Activated naive CD4-positive, alpha-beta T cell treated with anti-CD3 and anti-CD28 coated beads, Interleukin-2, amount 50 U/mL, for 16 hours (primary cell): ENCODE measurements around the gene BUD31.
"Not testable (repeated sequence)": the region's sequence is repeated elsewhere in the genome, so short reads cannot be mapped to it uniquely, and the experiment has no call there.

Experiments used
- DNase-seq: peaks from one replicate; pipeline ENCODE4 v3.0.0-alpha.2; 2020

Gene BUD31

DNA sequence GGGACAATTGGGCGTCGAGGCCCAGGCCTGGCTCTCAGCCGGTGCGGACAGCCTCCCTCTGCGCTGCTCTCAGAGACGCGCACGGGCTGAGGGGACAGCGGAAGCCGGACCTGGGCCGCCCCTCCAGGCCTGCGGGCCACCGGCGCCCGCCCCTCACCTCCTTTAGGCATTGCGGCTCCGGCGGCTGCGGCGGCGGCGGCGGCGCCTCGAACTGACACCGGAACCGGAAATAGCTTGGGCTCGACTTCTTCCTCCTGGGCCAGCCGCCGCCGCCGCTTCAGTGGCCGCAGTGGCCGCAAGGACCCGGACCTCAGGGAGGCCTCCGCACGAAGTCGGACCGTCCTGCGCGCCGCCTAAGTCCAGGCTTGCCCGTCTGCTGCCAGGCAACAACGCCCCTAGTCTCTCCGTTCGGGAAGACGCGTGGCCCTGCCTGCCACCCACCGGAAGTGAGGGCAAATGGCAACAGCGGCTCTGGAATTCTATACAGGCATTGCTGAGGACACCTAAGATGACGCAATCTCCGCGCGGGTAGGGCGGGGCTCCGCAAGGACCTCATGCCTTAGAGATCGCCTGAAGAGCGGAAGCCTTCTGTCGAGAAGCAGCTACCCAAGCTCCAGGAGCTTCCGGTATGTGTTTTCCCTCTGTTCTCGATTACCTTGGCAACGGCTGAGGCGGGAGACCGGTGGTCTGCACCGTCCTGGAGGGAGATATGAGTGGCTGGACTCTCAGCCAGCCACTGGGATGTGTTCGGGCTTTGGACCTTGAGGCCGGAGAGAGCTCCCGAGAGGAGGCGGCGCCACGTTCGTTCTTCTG lies at the start of gene BUD31, which contains the start of gene PDAP1:
BUD31 (plus strand) TSS at position 591 of the 813 bp plus-strand sequence. CDS start 2,124 bp downstream, outside the sequence.
PDAP1 (minus strand) TSS at position 219 of the 813 bp plus-strand sequence; CDS start at position 170, 49 bp downstream.
- DNase-seq, result peak; percentile 87

DNA sequence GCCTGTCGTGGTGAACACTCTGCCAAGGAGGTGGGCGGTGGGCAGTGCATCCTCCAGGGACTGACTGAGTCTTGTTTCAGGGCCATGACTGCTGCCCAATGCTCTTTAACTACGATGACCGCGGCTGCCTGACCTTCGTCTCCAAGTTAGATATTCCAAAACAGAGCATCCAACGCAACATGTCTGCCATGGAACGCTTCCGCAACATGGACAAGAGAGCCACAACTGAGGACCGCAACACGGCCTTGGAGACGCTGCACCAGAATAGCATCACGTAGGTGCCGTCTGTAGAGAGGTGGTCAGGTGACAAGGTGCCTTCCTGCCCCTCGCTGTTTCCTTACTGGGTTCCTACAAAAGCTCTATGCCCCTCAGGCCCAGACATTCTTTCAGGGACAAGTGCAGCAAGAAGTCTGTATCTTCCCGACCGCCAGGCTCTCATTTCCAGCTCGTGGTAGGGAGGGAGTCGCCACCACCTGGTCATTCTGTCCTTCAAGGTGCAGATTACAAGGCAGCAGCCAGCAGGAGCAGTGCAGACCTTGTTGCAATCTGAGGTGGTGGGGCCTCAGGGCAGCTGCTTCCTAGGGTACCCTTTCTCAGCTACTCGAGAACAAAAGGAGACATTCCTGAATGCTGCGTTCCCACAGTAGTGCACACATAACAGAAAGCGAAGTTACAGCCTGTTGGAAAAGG lies 49.2 kb upstream of the BUD31 start:
- DNase-seq, result no peak

DNA sequence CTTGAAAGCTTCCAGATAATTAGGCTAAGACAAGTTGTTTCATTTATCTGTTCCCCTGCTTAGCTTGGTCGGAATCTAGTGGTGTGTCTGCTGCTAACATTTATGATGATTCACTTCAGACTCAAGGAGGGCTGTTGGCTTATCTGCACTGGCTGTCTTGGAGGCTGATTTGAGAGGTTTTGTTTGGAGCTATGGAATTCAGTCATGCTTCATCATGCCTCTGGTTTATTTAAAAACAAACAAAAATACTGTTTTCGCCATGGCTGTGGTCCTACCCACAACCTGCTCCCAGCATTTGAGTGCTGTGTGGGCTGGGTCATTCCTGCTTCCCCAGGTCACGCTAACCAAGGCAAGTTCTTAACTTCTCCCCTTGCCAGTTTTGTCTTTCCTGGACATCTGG lies 46.0 kb upstream of the BUD31 start:
- no peak for DNase-seq

DNA sequence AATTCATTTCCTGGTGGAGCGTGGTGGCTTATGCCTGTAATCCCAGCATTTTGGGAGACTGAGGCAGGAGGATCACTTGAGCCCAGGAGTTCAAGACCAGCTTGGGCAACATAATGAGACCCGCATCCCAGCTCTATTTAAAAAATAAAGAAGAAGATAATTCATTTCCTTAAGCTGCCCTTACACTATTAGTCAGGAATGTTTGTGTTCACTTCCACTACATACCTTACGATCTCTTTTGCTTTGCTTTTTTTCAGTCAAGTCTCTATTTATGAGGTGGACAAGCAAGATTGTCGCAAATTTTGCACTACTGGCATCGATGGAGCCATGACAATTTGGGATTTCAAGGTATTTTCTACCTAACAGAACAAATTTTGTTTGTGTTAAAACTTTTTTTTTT lies 45.5 kb upstream of the BUD31 start:
- DNase-seq, result no peak

DNA sequence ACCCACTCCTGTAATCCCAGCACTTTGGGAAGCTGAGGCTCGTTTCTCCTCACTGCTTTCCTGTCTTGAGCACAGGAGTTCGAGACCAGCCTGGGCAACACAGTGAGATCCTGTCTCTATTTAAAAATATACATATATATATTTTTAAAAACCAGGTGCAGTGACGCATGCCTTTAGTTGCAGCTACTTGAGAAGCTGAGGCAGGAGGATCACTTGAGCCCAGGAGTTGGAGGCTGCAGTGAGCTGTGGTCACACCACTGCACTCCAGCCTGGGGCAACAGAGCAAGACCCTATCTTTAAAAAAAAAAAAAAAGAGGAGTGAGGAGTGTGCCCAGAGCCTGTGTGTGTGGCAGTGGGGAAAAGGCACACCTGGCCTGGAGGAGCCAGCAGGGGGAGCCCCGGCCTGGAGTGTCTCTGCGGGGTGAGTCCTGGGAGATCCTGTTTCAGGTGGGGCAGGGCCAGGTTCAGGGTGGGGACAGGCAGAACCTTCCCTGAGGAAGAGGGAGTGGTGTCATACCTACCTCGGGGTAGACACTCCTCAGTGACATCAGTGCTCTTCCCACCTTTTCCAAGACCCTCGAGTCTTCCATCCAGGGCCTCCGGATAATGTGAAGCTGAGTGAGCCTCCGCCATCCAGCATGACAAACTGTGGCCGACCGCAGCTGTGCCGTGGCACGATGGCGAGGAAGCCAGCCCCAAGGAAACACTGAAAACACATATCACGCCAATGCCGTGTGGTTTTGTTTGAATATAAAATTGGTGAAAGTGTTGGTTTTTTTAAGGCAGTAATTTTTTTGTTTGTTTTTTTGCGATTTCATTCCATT lies 43.2 kb upstream of the BUD31 start:
- peak; percentile 67 for DNase-seq

DNA sequence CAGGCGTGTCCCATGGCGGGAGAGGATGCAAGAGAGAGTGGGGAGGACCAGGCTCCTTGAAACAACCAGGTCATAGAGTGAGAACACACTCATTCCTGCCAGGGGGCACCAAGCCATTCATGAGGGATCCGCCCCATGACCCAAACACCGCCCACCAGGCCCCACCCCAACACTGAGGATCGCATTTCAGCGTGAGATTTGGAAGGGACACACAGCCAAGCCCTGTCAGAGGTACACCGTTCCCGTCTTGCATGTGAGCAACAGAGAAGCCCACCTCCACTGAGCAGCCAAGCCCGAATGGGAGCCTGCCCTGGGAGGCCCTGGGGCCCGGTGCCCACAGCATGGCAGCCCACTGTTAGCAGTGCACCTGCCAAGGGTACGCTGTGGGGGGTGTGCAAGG lies 42.1 kb upstream of the BUD31 start:
- no peak for DNase-seq

DNA sequence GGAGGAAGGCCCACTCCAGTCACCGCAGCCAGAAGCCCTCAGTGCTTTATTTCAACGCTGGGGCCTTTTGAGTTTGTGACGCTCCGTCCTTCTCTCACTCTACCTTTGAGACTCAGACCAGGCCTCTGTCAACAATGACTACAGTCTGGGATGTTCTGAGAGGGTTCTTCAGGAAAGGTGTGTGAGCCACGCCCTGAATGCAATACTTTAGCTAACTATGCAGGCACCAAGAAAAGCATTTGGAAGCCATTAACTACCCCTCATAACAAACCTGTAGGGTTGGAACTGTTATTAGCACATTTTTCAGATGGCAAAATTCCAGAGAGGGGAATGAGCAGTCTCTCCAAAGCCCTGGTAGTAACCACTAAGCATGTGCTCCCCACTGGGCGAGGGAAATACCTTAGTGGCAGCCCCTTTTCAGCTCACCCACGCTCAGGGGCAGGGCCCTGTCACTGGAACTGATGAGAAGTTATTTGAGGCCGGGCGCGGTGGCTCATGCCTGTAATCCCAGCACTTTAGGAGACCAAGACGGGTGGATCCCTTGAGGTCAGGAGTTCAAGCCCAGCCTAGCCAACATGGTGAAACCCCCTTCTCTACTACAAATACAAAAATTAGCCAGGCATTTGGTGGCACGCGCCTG lies 39.9 kb upstream of the BUD31 start:
- DNase-seq, result no peak

DNA sequence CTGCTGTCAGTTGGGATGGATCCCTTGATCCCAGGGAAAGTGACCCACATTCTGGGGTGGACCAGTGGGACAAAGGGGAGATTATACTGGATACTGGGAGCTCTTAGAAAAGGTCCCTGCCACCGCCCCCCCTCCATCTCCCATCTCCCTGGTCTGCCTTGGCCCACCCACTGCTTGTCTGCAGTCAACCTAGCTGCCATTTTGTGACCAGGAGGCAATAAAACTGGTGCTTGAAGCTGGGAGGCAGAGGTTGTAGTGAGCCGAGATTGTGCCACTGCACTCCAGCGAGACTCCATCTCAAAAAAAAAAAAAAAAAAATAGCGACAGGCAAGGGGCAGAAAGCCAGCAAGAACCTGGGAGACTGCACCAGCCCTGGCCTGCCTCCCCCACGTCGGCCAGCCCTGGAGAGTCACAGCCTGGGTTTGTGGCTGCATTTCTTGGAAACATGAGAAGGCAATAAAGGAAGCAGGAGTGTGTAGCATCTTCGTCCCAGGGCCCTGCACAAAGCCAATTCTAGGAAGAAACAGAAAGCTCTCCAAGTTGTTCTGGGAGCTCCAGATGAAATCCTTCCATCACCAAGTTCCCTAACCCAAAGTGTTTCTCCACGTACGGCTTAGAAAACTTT lies 38.9 kb upstream of the BUD31 start:
- DNase-seq, result no peak

DNA sequence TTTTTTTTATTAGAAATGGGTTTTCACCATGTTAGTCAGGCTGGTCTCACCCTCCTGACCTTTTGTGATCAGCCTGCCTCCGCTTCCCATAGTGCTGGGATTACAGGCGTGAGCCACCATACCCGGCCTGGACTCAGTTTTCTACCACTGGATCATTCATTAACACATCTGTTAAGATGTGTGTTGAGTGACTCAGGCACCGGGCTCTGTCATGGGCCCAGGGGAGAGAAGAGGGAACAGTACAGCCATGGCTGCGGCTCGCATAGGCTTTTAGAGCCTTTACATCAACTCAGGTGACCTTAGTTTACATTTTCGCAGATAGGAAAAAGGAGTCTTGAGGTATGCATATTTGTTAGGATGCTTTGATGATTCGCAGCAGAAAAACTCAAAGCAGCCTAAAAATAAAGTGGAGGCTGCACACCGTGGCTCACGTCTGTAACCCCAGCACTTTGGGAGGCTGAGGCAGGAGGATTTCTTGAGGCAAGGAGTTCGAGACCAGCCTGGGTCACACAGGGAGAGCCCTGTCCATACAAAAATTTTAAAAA lies 37.3 kb upstream of the BUD31 start:
- DNase-seq, result no peak

DNA sequence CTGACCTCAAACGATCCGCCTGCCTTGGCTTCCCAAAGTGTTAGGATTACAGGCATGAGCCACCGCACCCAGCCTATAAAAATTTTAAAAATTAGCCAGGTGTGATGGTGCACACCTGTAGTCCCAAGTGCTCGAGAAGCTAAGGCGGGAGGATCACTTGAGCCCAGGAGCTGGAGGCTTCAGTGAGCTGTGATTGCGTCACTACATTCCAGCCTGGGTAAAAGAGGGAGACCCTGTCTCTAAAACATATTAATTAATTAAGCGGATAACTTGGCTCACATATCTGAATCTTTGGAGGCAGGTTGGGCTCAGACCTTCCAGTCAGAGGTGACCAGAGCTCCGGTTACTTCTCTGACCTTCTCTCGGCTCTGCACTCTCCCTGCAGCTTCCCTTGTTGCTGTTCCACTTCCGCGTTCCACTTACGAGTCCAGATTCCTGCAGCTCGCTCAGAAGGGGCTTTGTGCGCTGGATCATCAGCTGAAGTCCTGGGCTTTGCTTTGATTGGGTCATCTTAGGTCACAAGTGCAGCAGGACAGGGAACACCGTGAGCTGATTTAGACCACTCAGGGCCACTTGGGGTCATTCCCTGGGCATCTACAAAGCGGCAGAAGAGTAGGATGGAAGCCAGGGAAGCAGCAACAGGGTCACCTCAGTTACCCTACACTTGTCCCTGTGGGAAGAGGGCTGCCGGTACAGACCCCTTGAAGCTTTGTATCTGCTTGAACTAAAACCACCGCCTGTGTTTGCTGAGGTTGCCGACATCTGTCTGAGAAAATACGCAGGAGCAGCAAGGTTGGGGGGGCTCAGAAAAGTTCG lies 36.3 kb upstream of the BUD31 start:
- DNase-seq, result no peak

DNA sequence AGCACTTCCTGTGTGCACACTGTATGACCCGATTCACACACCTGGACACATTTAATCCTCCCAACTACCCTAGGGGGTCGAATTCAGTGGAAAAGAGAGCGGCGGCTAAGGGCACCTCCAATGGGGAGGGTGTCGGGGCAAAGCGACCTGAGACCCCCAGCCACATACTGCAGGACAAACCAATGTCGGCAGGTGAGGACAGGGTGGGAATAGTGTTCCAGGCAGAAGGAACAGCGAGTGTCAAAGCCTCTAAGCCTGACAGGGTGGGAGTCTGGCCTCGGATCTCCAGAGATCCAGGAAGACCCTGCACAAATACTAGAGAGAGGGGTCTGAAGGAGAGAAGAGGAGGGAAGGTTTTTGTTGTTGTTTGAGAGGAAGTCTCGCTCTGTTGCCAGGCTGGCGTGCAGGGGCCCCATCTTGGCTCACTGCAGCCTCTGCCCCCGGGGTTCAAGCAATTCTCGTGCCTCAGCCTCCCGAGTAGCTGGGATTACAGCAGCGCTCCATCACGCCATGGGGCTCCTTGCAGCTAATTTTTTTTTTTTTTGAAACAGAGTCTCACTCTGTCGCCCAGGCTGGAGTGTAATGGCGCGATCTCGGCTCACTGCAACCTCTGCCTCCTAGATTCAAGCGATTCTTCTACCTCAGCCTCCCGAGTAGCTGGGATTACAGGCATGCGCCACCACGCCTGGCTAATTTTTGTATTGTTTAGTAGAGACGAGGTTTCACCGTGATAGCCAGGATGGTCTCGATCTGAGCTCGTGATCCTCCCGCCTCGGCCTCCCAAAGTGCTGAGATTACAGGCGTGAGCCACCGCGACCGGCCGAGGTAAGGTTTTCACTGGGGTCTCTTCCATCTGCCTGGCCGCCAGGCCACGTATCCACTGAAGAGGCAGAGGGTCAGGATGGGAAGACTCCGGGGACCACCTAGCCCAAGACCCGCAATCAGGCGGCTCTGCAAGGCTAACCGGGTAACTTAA lies 35.4 kb upstream of the BUD31 start:
- DNase-seq, result no peak

DNA sequence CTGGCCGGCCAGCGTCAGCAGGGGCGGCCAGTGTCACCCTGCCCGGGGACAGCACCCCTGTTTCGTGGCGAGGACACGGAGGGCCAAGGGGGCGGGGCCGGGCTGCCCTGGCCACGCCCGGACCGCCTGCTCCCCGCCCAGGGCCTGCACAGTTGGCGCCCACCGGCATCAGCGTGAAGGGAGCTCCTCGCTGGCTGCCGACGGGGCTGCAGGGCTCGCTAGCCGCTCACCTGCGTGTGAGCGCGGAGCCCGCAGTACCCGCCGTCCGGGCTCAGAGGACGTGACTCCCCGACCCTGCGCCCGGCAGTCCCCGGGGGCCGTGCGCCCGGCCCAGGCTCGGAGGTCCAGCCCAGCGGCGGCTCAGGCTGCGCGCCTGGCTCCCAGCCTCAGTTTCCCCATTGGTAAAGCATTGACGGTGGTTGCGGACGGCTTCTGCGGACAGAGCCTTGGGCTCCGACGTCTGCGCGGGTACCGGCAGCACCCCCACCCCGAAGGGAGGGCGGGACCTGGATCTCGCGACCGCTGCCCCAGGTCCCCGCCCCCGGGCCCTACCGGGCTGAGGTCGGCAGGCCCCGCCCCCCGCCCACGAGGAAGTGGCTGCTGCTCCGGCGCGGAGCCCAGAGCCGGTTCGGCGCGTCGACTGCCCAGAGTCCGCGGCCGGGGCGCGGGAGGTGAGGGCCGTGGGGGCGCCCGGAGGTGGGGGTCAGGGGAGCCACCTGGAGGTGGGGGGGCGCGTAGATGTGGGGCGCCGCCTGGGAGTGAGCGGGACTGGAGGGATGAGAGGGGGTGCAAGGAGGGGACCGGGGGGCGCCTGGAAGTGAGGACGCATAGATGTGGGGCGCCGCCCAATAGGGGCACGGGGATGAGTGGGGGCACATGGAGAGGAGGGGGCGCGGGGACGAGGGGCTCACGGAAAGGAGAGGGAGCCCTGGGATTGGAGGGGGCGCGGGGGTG lies 34.4 kb upstream of the BUD31 start, which contains the start of gene ARPC1B:
ARPC1B (plus strand) TSS at position 620 of the 954 bp plus-strand sequence. CDS start 10,985 bp downstream, outside the sequence.
- peak; percentile 88 for DNase-seq

DNA sequence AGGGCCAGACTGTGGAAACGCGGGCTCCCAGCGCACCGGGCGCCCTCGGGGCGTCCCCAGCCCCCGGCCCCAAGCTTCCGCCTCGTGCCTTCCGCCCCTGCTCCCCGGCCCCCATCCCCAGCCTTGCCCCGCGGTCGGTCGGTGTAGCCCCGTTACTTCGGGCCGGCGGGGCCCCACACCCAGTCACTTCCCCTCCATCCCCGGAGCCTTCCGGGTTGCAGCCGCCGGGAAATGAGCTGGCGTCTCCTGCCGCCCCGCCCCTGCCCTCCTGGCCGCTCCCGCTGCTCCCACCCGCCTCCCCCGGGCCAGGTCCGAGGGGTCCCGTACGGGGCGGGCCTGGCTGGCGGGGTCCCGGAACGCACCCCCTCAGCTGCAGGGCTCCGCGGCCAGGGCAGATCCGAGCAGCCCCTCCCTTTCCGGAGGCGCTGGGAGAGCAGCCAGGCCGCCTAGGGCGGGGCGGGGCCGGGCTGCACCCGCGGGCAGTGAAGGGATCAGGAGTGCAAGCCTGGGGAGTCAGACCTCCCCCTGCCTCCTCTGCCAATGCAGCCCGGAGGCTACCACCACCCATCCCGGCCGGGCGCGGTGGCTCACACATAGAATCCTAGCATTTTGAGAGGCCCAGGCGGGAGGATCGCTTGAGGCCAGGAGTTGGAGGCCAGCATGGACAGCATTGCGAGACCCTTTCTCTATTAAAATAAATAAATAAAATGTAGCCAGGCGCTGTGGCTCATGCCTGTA lies 33.5 kb upstream of the BUD31 start:
- DNase-seq, result peak; percentile 57

DNA sequence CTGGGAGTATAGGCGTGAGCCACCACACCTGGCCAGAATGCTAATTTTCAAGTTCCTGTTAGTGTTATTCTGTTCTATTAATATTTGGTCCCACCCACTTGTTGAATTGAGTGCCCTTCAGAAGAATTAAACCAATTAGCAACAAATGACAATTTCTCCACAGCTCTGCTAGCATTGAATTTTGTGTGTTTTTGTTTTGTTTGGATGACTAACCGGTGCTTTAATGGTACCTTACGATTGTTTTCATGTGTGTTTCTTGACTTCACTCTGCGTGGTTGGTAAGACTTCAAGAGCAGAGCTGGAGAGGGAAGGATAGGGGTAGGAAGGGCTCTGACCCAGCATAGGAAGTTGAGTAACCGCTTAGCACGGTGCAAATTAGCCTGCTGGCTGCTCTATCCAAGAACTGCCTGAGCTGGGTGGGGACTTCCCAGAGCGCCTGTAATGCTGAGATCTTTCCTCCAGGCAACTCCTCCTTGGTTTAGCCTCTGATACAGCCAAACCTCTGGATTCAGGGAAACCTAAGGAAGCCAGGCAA lies 29.7 kb upstream of the BUD31 start:
- no peak for DNase-seq

DNA sequence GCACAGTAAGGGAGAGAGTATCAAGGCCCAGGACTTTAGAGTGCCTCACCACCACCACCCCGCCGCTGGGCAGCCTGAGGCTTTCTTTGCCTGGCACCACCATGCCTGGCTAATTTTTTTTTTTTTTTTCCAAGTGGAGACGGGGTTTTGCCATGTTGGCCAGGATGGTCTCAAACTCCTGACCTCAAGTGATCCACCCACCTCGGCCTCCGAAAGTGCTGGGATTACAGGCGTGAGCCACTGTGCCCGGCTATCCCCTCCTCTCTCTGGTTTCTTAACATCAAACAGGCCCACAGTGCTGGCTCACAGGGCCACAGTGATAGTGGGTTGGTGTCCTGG lies 29.1 kb upstream of the BUD31 start:
- DNase-seq, result not testable (repeated sequence)

DNA sequence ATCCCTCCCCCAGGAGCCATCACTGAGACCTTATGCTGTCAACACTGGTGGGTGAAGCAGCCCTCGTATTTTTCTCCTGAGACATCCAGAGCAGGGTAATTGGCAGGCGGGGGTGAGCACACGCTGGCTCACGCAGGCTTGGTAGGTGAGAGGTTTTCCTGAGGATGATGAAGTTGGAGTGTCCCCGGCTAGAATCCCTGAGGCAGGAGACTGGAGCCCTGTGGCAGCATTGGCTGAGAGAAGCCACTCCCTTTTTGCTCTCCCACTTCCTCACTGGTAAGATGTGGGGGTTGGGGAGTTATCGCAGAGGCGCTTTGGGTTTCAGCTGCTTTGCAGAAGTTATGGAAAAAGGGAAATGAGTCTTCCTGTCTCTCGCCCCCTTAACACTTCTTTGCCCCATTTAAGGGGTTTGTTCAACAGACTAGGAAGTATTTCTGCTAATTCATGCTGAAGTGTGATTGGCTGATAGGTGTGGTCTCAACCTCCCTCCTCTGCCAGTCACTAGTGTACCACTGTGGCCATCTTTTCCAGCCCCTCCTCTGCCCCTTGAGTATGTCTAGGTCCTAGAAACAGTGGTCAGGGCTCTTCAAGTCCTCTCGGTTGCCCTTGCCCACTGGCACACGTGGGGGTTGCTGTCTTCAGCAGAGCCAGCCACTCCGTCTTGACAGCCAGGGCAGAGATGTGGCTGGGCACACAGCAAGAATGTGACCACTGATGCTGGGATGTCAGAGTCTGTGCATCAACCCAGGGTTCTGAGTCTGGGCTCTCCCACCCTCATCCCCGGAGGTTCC lies 28.5 kb upstream of the BUD31 start:
- no peak for DNase-seq
